HepG2 (cell line): ENCODE data around the gene SEC63. TPM values are rescaled to one million over a fixed set of nuclear protein-coding genes. Genes with fewer than 3 reads are reported as not detected.

Experiments used
- ASH2L ChIP-seq: fragments of 300-600, 200-600 bp; sonication (generic); IDR thresholded peaks from 2 replicates; pipeline ENCODE4 v1.7.0; 2017; ENCODE audit warnings: low read depth, mild to moderate bottlenecking, moderate library complexity, mixed read lengths, low read length; ENCODE audit not compliant: insufficient read length
- CC2D1A ChIP-seq: sonication (generic); formaldehyde crosslinking; IDR thresholded peaks from 2 replicates; pipeline ENCODE4 v1.8.1; 2023; ENCODE audit warnings: mild to moderate bottlenecking, missing genetic modification reagents
- DNMT1 ChIP-seq: sonication (generic); formaldehyde crosslinking; IDR thresholded peaks from 2 replicates; pipeline ENCODE4 v1.5.1; 2020; ENCODE audit warnings: mild to moderate bottlenecking, missing genetic modification reagents
- ETV5 ChIP-seq: IDR thresholded peaks from 2 replicates; pipeline ENCODE4 v1.6.1; 2018; ENCODE audit warnings: missing biosample characterization, missing genetic modification reagents, inconsistent platforms, borderline replicate concordance
- FOSL1 ChIP-seq: sonication (generic); formaldehyde crosslinking; IDR thresholded peaks from 2 replicates; pipeline ENCODE4 v1.9.0; 2021; ENCODE audit warnings: missing genetic modification reagents, borderline replicate concordance
- FOSL2 ChIP-seq: sonication (generic); formaldehyde crosslinking; IDR thresholded peaks from 2 replicates; pipeline ENCODE4 v1.4.0; 2020; ENCODE audit warnings: missing genetic modification reagents
- GRHL1 ChIP-seq: sonication (generic); formaldehyde crosslinking; conservative IDR thresholded peaks from 2 replicates; pipeline ENCODE4 v1.8.0; 2022; ENCODE audit warnings: missing genetic modification reagents
- HNRNPH1 ChIP-seq: fragments of 200-400 bp; formaldehyde crosslinking; optimal IDR thresholded peaks from 2 replicates; pipeline ENCODE3; 2017; ENCODE audit warnings: mild to moderate bottlenecking, low read depth, low read length
- LRRFIP1 ChIP-seq: sonication (generic); formaldehyde crosslinking; conservative IDR thresholded peaks from 2 replicates; pipeline ENCODE4 v1.4.0; 2020; ENCODE audit warnings: missing genetic modification reagents
- MIXL1 ChIP-seq: IDR thresholded peaks from 2 replicates; pipeline ENCODE4 v1.6.1; 2016
- NRL ChIP-seq: sonication (generic); formaldehyde crosslinking; IDR thresholded peaks from 2 replicates; pipeline ENCODE4 v1.5.0; 2020; ENCODE audit warnings: missing genetic modification reagents, mild to moderate bottlenecking, moderate library complexity, borderline replicate concordance
- RFX5 ChIP-seq: IDR thresholded peaks from 2 replicates; pipeline ENCODE4 v1.6.1; 2011; ENCODE audit warnings: low read depth, low read length, improper control_type of control experiment
- SKI ChIP-seq: fragments of 450-650 bp; IDR thresholded peaks from one replicate; pipeline ENCODE4 v1.6.1; 2018; ENCODE audit warnings: mild to moderate bottlenecking; ENCODE audit not compliant: partially characterized antibody
- SP140L ChIP-seq: sonication (generic); formaldehyde crosslinking; IDR thresholded peaks from 2 replicates; pipeline ENCODE4 v1.4.0; 2020; ENCODE audit warnings: missing genetic modification reagents, borderline replicate concordance
- TBX3 ChIP-seq: fragments of 450-650 bp; IDR thresholded peaks from 2 replicates; pipeline ENCODE4 v1.6.1; 2017; ENCODE audit warnings: antibody characterized with exemption, mild to moderate bottlenecking, inconsistent platforms, borderline replicate concordance
- TCF7L2 ChIP-seq: IDR thresholded peaks from 2 replicates; pipeline ENCODE4 v1.6.1; 2011; ENCODE audit warnings: mild to moderate bottlenecking, low read depth, low read length, moderate library complexity
- ZFP62 ChIP-seq: sonication (generic); formaldehyde crosslinking; IDR thresholded peaks from 2 replicates; pipeline ENCODE4 v1.4.0; 2020; ENCODE audit warnings: missing genetic modification reagents
- ZNF232 ChIP-seq: sonication (generic); formaldehyde crosslinking; IDR thresholded peaks from 2 replicates; pipeline ENCODE4 v1.4.0; 2020; ENCODE audit warnings: missing genetic modification reagents, borderline replicate concordance
- ZNF343 ChIP-seq: sonication (generic); formaldehyde crosslinking; IDR thresholded peaks from 2 replicates; pipeline ENCODE4 v1.4.0; 2020; ENCODE audit warnings: mild to moderate bottlenecking, missing genetic modification reagents
- ZNF367 ChIP-seq: sonication (generic); formaldehyde crosslinking; IDR thresholded peaks from 2 replicates; pipeline ENCODE4 v1.4.0; 2020; ENCODE audit warnings: missing genetic modification reagents, borderline replicate concordance
- ZNF547 ChIP-seq: sonication (generic); formaldehyde crosslinking; IDR thresholded peaks from 2 replicates; pipeline ENCODE4 v1.5.1; 2020; ENCODE audit warnings: mild to moderate bottlenecking, missing genetic modification reagents
- ZNF570 ChIP-seq: sonication (generic); formaldehyde crosslinking; IDR thresholded peaks from 2 replicates; pipeline ENCODE4 v1.4.0; 2020; ENCODE audit warnings: mild to moderate bottlenecking, missing genetic modification reagents, borderline replicate concordance
- ZNF761 ChIP-seq: sonication (generic); formaldehyde crosslinking; conservative IDR thresholded peaks from 2 replicates; pipeline ENCODE4 v1.4.0; 2020; ENCODE audit warnings: mild to moderate bottlenecking, missing genetic modification reagents
- ZNF770 ChIP-seq: sonication (generic); formaldehyde crosslinking; IDR thresholded peaks from 2 replicates; pipeline ENCODE4 v1.5.0; 2020; ENCODE audit warnings: mild to moderate bottlenecking, missing genetic modification reagents
- ZNF792 ChIP-seq: IDR thresholded peaks from 2 replicates; pipeline ENCODE4 v1.6.1; 2016
- polyA plus RNA-seq, 8 experiments: library from polyadenylated mRNA; depleted of rRNA in 3 of 8; stranded (reverse) in 7 of 8; unstranded in 1 of 8; fragments of >200 nt; fragmentation: Illumina TruSeq in 4 of 8; extraction: Trizol in 4 of 8; gene quantifications; 2 replicates each; pipeline versions ENCODE4 v1.2.1 to v1.2.3, GENCODE V29; 2011 to 2016; ENCODE audit warnings: low read depth in 4 of 8, missing spikeins in 1 of 8, mixed read lengths in 1 of 8; ENCODE audit not compliant: insufficient read depth in 1 of 8
- total RNA-seq, 5 experiments: library from RNA; depleted of rRNA; stranded (reverse); fragments of >200 nt; fragmentation: Illumina TruSeq; extraction: Trizol; gene quantifications; 2 replicates each; pipeline ENCODE4 v1.2.3, GENCODE V29; 2016; ENCODE audit warnings: low read depth in 1 of 5

Gene SEC63
- total and polyA plus RNA-seq, 2 of the 13 experiments (the other 11 are each of a cell fraction or from before 2014, with no cell fraction given), result 20.2 to 45.9 TPM

- TF ChIP-seq LRRFIP1 (CRISPR knock-in tag) (no peak), ZNF367 (no peak), ZNF343 (CRISPR knock-in tag) (no peak), ZFP62 (no peak), MIXL1 (0 out of 2 replicates have a peak, but pooled peaks have one; percentile 22), FOSL1 (no peak), ZNF232 (CRISPR knock-in tag) (no peak), ZNF770 (CRISPR knock-in tag) (no peak), FOSL2 (CRISPR knock-in tag) (0 out of 2 replicates have a peak, but pooled peaks have one; percentile 13), TCF7L2 (no peak), ZNF570 (CRISPR knock-in tag) (no peak), RFX5 (no peak), ZNF792 (peak; percentile 27; the same call in 1 of the 2 replicates), ZNF547 (CRISPR knock-in tag) (no peak; the same call in 1 of the 2 replicates), GRHL1 (no peak), DNMT1 (CRISPR knock-in tag) (0 out of 2 replicates have a peak, but pooled peaks have one; percentile 42), SKI (peak; percentile 36), ZNF761 (peak; percentile 49; the same call in 1 of the 2 replicates), ETV5 (peak; percentile 30; the same call in 1 of the 2 replicates), SP140L (CRISPR knock-in tag) (no peak), NRL (no peak), ASH2L (peak; percentile 49), HNRNPH1 (peak; percentile 65), TBX3 (peak; percentile 77; the same call in 1 of the 2 replicates), CC2D1A (CRISPR knock-in tag) (no peak)
Measured at GRCh38 chr6:107957909-107958688, at the start of gene SEC63 (continued).
